HEK293 (cell line): Measurements from ENCODE around the gene PAK2.
"Not testable (repeated sequence)": the region's sequence is repeated elsewhere in the genome, so short reads cannot be mapped to it uniquely, and the experiment has no call there.

ENCODE experiments used
- CTCF ChIA-PET: fragments of 350-600 bp; formaldehyde crosslinking; extraction: SDS; loops from one replicate; lab custom pipeline; 2021; ENCODE audit warnings: antibody characterized with exemption; lab: Yijun Ruan, JAX
- POLR2A ChIA-PET: fragments of 300-600 bp; formaldehyde crosslinking; extraction: SDS; loops from one replicate; lab custom pipeline; 2020; ENCODE audit warnings: antibody characterized with exemption, inconsistent platforms; lab: Yijun Ruan, JAX
- H3K27ac ChIP-seq: fragments of 200-500 bp; sonication (Bioruptor generic); 2 replicates; pipeline ENCODE4 v1.5.1; 2014; ENCODE audit warnings: low read depth, low read length, control low read depth, inconsistent platforms; ENCODE audit errors: extremely low read depth
- H3K36me3 ChIP-seq, 2 experiments: fragments of 200-500 bp in 1 of 2; sonication (Bioruptor generic) in 1 of 2; 1 replicate in 1 of 2; 2 replicates in 1 of 2; pipeline ENCODE4 v1.5.1; 2014 to 2017; ENCODE audit warnings: inconsistent platforms in 2 of 2, low read length in 2 of 2; ENCODE audit not compliant: control insufficient read depth in 2 of 2, insufficient read depth in 1 of 2
- H3K4me1 ChIP-seq: fragments of 200-500 bp; sonication (Bioruptor generic); 2 replicates; pipeline ENCODE4 v1.5.1; 2014; ENCODE audit warnings: mild to moderate bottlenecking, low read length, inconsistent platforms; ENCODE audit not compliant: control insufficient read depth, insufficient read depth
- H3K4me3 ChIP-seq: 2 replicates; pipeline ENCODE4 v1.5.1; 2011; ENCODE audit warnings: low read depth, mild to moderate bottlenecking, control low read depth, low read length, moderate library complexity
- H3K9me3 ChIP-seq: fragments of 200-500 bp; sonication (Bioruptor generic); 2 replicates; pipeline ENCODE4 v1.5.1; 2014; ENCODE audit warnings: low read depth, low read length, inconsistent platforms; ENCODE audit not compliant: control insufficient read depth, insufficient read depth
- HOXA7 ChIP-seq: sonication (generic); formaldehyde crosslinking; IDR thresholded peaks from 2 replicates; pipeline ENCODE4 v1.8.1; 2022; ENCODE audit warnings: missing genetic modification reagents, borderline replicate concordance
- RBAK ChIP-seq: fragments of 450-650 bp; formaldehyde crosslinking; IDR thresholded peaks from 2 replicates; pipeline ENCODE4 v1.5.1; 2016; ENCODE audit warnings: missing biosample characterization, missing genetic modification characterization
- REPIN1 ChIP-seq: fragments of 450-650 bp; formaldehyde crosslinking; IDR thresholded peaks from 2 replicates; pipeline ENCODE4 v1.5.1; 2017; ENCODE audit warnings: missing biosample characterization, missing genetic modification characterization, low read depth
- ZNF121 ChIP-seq: fragments of 450-650 bp; formaldehyde crosslinking; IDR thresholded peaks from 2 replicates; pipeline ENCODE4 v1.5.1; 2016; ENCODE audit warnings: missing biosample characterization, missing genetic modification characterization
- ZNF132 ChIP-seq: fragments of 450-650 bp; formaldehyde crosslinking; IDR thresholded peaks from 2 replicates; pipeline ENCODE4 v1.5.1; 2017; ENCODE audit warnings: missing biosample characterization, missing genetic modification characterization, borderline replicate concordance
- ZNF248 ChIP-seq: fragments of 450-650 bp; formaldehyde crosslinking; IDR thresholded peaks from 2 replicates; pipeline ENCODE4 v1.5.1; 2017; ENCODE audit warnings: missing biosample characterization, missing genetic modification characterization
- ZNF501 ChIP-seq: fragments of 450-650 bp; formaldehyde crosslinking; IDR thresholded peaks from 2 replicates; pipeline ENCODE4 v1.5.1; 2016; ENCODE audit warnings: missing biosample characterization, missing genetic modification characterization
- ZNF600 ChIP-seq: fragments of 450-650 bp; formaldehyde crosslinking; IDR thresholded peaks from 2 replicates; pipeline ENCODE4 v1.5.1; 2016; ENCODE audit warnings: missing biosample characterization, missing genetic modification characterization
- ZNF621 ChIP-seq: fragments of 450-650 bp; formaldehyde crosslinking; IDR thresholded peaks from 2 replicates; pipeline ENCODE4 v1.5.1; 2017; ENCODE audit warnings: missing biosample characterization, missing genetic modification characterization
- TF ChIP-seq, protein P1 (sequence below): fragments of 450-650 bp; formaldehyde crosslinking; IDR thresholded peaks from 2 replicates; pipeline ENCODE4 v1.5.1; 2016; ENCODE audit warnings: missing biosample characterization, missing genetic modification characterization, low read depth
- TF ChIP-seq, protein P2 (sequence below): fragments of 450-650 bp; formaldehyde crosslinking; IDR thresholded peaks from 2 replicates; pipeline ENCODE4 v1.5.1; 2016; ENCODE audit warnings: missing biosample characterization, missing genetic modification characterization
- TF ChIP-seq, protein P3 (sequence below): fragments of 450-650 bp; formaldehyde crosslinking; IDR thresholded peaks from 2 replicates; pipeline ENCODE4 v1.5.1; 2016; ENCODE audit warnings: missing biosample characterization, missing genetic modification characterization

The PAK2 gene

DNA sequence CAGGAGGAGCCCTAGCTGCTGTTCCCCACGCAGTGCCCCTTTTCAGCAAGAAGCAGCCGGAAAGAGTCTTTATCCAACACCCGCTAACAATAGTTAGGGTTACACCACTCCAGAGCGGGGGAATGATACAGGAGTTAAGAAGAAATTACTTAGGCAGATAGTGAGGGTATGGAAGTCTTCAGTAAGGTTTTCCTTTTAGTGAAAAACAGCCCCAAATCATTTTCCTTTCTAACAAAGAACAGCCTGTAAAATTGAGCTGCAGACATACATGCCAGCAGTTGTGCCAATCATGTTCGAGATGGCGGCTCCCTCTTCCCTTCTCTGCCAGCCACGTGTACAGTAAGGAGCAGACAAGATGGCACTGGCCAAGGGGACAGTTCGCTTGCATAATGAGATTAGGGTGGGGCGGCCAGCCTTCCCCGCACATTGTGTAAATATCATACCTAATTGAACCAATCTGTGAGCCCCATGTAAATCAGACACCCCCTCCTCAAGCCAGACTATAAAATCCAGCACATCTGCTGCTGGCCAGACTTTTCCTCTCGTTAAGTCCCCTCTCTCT lies 109.6 kb downstream of the PAK2 start:
- Histone ChIP-seq H3K4me3 (no peak overlapping the region), H3K4me1 (no peaks in the 10 kb centered on the region), H3K9me3 (no peaks in the 10 kb centered on the region), H3K27ac (no peak overlapping the region), H3K36me3 (no peaks in the 10 kb centered on the region)
- POLR2A ChIA-PET: no interaction called here
- CTCF ChIA-PET: interaction anchor here (0.7 to 1.0 kb wide), 3 partner anchors 11 to 1105 kb away, joined by 3 to 4 read pairs (median 3); no protein-coding TSS in a partner anchor
- TF ChIP-seq RBAK (tag by site-specific recombination): no peak
- TF ChIP-seq ZNF248 (tag by site-specific recombination): no peak
- TF ChIP-seq REPIN1 (tag by site-specific recombination): no peak
- TF ChIP-seq, protein P1, sequence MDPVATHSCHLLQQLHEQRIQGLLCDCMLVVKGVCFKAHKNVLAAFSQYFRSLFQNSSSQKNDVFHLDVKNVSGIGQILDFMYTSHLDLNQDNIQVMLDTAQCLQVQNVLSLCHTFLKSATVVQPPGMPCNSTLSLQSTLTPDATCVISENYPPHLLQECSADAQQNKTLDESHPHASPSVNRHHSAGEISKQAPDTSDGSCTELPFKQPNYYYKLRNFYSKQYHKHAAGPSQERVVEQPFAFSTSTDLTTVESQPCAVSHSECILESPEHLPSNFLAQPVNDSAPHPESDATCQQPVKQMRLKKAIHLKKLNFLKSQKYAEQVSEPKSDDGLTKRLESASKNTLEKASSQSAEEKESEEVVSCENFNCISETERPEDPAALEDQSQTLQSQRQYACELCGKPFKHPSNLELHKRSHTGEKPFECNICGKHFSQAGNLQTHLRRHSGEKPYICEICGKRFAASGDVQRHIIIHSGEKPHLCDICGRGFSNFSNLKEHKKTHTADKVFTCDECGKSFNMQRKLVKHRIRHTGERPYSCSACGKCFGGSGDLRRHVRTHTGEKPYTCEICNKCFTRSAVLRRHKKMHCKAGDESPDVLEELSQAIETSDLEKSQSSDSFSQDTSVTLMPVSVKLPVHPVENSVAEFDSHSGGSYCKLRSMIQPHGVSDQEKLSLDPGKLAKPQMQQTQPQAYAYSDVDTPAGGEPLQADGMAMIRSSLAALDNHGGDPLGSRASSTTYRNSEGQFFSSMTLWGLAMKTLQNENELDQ: no peak
- no peak for TF ChIP-seq ZNF121 (tag by site-specific recombination)
- TF ChIP-seq, protein P2, sequence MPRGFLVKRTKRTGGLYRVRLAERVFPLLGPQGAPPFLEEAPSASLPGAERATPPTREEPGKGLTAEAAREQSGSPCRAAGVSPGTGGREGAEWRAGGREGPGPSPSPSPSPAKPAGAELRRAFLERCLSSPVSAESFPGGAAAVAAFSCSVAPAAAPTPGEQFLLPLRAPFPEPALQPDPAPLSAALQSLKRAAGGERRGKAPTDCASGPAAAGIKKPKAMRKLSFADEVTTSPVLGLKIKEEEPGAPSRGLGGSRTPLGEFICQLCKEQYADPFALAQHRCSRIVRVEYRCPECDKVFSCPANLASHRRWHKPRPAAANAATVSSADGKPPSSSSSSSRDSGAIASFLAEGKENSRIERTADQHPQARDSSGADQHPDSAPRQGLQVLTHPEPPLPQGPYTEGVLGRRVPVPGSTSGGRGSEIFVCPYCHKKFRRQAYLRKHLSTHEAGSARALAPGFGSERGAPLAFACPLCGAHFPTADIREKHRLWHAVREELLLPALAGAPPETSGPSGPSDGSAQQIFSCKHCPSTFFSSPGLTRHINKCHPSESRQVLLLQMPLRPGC: no peak
- TF ChIP-seq ZNF600 (tag by site-specific recombination): no peak
- TF ChIP-seq ZNF132 (tag by site-specific recombination): no peak
- no peak for TF ChIP-seq ZNF621 (tag by site-specific recombination)

DNA sequence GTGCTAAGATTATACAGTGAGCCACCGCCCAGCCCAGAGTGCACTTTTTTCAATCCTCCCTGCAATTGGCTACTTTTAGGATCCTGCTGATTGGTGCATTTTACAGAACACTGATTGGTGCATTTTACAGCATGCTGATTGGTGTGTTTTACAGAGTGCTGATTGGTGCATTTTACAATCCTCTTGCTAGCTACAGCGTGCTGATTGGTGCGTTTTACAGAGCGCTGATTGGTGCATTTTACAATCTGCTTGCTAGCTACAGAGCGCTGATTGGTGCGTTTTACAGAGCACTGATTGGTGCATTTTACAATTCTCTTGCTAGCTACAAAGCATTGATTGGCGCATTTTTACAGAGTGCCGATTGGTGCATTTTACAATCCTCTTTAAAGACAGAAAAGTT lies 123.3 kb downstream of the PAK2 start:
- H3K4me1 ChIP-seq, H3K27ac ChIP-seq, H3K4me3 ChIP-seq, H3K9me3 ChIP-seq, CTCF ChIA-PET, H3K36me3 ChIP-seq, POLR2A ChIA-PET: not testable (repeated sequence)

DNA sequence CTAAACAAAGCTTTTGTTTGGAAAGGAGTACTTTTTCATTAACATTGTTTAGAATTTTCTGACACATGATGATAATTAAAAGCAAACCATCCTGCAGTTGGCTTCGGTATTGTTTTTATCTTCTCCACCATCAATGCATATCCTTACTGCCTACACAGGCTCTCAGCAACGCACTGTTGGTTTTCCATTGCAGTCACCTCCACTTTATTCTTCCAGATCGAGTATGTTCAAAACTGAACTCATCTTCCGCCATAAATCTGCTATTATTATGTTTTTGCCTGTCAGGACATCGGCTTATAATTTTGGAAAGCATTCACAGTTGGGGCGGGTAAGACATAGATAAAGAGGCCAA lies 127.5 kb downstream of the PAK2 start:
- Histone ChIP-seq H3K36me3 (peaks cover 0 to 15% of the 10 kb centered on the region in 2 experiments; a peak in 2 of 3 replicates), H3K9me3 (no peaks in the 10 kb centered on the region), H3K27ac (peak overlapping the region; percentile 55; the same call in 1 of the 2 replicates), H3K4me3 (peak overlapping the region; percentile 55), H3K4me1 (no peaks in the 10 kb centered on the region)
- TF ChIP-seq ZNF501 (tag by site-specific recombination) (0 out of 2 replicates have a peak, but pooled peaks have one; percentile 18), HOXA7 (CRISPR knock-in tag) (no peak)
- TF ChIP-seq, protein P3, sequence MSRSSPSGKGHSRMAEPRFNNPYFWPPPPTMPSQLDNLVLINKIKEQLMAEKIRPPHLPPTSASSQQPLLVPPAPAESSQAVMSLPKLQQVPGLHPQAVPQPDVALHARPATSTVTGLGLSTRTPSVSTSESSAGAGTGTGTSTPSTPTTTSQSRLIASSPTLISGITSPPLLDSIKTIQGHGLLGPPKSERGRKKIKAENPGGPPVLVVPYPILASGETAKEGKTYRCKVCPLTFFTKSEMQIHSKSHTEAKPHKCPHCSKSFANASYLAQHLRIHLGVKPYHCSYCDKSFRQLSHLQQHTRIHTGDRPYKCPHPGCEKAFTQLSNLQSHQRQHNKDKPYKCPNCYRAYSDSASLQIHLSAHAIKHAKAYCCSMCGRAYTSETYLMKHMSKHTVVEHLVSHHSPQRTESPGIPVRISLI (tag by site-specific recombination): 0 out of 2 replicates have a peak, but pooled peaks have one; percentile 5
- CTCF ChIA-PET: interaction anchor here (0.7 to 0.9 kb wide), 3 partner anchors 13 to 97 kb away, joined by 3 to 4 read pairs (median 3); no protein-coding TSS in a partner anchor
- POLR2A ChIA-PET: interaction anchor here (0.5 to 2.2 kb wide), 7 partner anchors 14 to 298 kb away, joined by 3 to 24 read pairs (median 4); partner anchors contain the start of genes FBXO45, NCBP2, PAK2 and WDR53
